Gastrocnemius medialis (tissue), 4 donors: ENCODE results near the gene MARCO. TPM values are rescaled to one million over a fixed set of nuclear protein-coding genes. Genes with fewer than 3 reads are reported as not detected.

Source experiments
- ATAC-seq, 2 donors: fragments of 150-250 bp; one replicate each; pipeline ENCODE4 v1.9.1; 2016
- DNase-seq, 2 donors: peaks; one replicate each; pipeline ENCODE4 v3.0.0-alpha.2; 2019
- H3K27ac ChIP-seq, 4 donors: fragments of 200-600 bp; sonication (generic); 1 replicate in 1 of 4; 2 replicates in 3 of 4; pipeline ENCODE4 v1.5.1; 2016 to 2018; ENCODE audit warnings: mild to moderate bottlenecking in 2 of 4, moderate library complexity in 1 of 4
- H3K27me3 ChIP-seq, 3 donors: fragments of 200-600 bp; sonication (generic) in 2 of 3; 1 replicate in 1 of 3; 2 replicates in 2 of 3; pipeline versions ENCODE4 v1.5.1 to v1.6.0; 2016 to 2019; ENCODE audit warnings: mild to moderate bottlenecking in 1 of 3, moderate library complexity in 1 of 3
- H3K36me3 ChIP-seq, 2 donors: fragments of 200-600 bp; sonication (generic) in 1 of 2; one replicate each; pipeline ENCODE4 v1.5.1; 2017 to 2018
- H3K4me1 ChIP-seq, 2 donors: fragments of 200-600 bp; sonication (generic) in 1 of 2; one replicate each; pipeline ENCODE4 v1.5.1; 2016 to 2017; ENCODE audit warnings: mild to moderate bottlenecking in 2 of 2
- H3K4me3 ChIP-seq, 4 donors: fragments of 200-600 bp; sonication (generic) in 3 of 4; 1 replicate in 1 of 4; 2 replicates in 3 of 4; pipeline ENCODE4 v1.5.1; 2016 to 2019; ENCODE audit warnings: mild to moderate bottlenecking in 2 of 4
- H3K9me3 ChIP-seq, 3 donors: fragments of 200-600 bp; sonication (generic) in 2 of 3; 1 replicate in 1 of 3; 2 replicates in 2 of 3; pipeline ENCODE4 v1.5.1; 2016 to 2019
- POLR2A ChIP-seq, 2 donors: fragments of 450-650 bp; IDR thresholded peaks; one replicate each; pipeline ENCODE4 v1.6.1; 2017; ENCODE audit warnings: antibody characterized with exemption in 2 of 2, mild to moderate bottlenecking in 2 of 2, moderate library complexity in 2 of 2
- in situ Hi-C, 4 donors: fragments of 200-750 bp; cut with MboI; loops; one replicate each; pipeline versions ENCODE4 v1.15.0 to v1.8.0; 2017; ENCODE audit warnings: low sequenced_read_pairs in 4 of 4
- intact Hi-C: fragments of 100-400 bp; cut with DNase I; formaldehyde crosslinking; loops from one replicate; pipeline ENCODE4 v1.15.1; 2023; ENCODE audit warnings: low total_unique reads
- total RNA-seq, 4 donors: library from RNA; depleted of rRNA; stranded (reverse); fragments of >200 nt; gene quantifications; one replicate each; pipeline versions ENCODE4 v1.1.0 to v1.2.3, GENCODE V29; 2016
- TF ChIP-seq, protein P1 (sequence below), 5 experiments: fragments of 450-650 bp in 3 of 5; fragments of 200-600 bp in 2 of 5; sonication (generic) in 2 of 5; IDR thresholded peaks in 4 of 5; conservative IDR thresholded peaks in 1 of 5; 1 replicate in 4 of 5; 2 replicates in 1 of 5; pipeline ENCODE4 v1.5.1; 2016 to 2019; ENCODE audit warnings: antibody characterized with exemption in 5 of 5, mild to moderate bottlenecking in 3 of 5, moderate library complexity in 3 of 5

The MARCO gene
- total RNA-seq, 4 donors from 2014 or later = 0.66 to 5.9 (median 2.6) TPM

DNA sequence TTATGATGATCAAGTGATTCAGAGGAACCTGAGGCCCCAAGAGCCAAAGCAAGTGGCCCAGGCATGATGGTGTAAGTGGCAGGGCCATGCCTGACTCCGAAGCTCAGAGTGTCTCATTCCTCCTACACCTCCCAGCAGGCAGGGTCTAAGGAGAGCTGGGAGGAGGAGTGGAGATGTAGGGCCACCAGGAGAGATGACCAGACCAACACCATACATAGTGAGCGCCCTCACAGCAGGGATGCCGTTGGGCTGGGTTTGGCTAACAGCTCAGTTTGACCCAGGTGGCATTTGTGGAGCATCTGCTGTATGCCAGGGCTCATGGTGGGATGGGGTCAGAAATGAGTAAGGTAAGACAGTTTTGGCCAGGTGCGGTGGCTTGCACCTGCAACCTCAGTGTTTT is 80.7 kb downstream of the MARCO start:
- H3K36me3 ChIP-seq = no peaks in the 10 kb centered on the region
- no peaks in the 10 kb centered on the region for H3K9me3 ChIP-seq
- H3K27me3 ChIP-seq = no peaks in the 10 kb centered on the region
- H3K27ac ChIP-seq = no peak overlapping the region
- TF ChIP-seq, protein P1, sequence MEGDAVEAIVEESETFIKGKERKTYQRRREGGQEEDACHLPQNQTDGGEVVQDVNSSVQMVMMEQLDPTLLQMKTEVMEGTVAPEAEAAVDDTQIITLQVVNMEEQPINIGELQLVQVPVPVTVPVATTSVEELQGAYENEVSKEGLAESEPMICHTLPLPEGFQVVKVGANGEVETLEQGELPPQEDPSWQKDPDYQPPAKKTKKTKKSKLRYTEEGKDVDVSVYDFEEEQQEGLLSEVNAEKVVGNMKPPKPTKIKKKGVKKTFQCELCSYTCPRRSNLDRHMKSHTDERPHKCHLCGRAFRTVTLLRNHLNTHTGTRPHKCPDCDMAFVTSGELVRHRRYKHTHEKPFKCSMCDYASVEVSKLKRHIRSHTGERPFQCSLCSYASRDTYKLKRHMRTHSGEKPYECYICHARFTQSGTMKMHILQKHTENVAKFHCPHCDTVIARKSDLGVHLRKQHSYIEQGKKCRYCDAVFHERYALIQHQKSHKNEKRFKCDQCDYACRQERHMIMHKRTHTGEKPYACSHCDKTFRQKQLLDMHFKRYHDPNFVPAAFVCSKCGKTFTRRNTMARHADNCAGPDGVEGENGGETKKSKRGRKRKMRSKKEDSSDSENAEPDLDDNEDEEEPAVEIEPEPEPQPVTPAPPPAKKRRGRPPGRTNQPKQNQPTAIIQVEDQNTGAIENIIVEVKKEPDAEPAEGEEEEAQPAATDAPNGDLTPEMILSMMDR (IDR thresholded peaks at IDR 0.05 in 4 of 5, conservative IDR thresholded peaks at IDR 0.05 in 1 of 5) = no peak
- no peak for TF ChIP-seq POLR2A (IDR thresholded peaks at IDR 0.05)
- ATAC-seq (no peak), DNase-seq (no peak)
- H3K4me3 ChIP-seq = no peak overlapping the region
- no peaks in the 10 kb centered on the region for H3K4me1 ChIP-seq
- intact Hi-C loops (no loop called here), in situ Hi-C loops (loop anchor here in 2 of 4 donors (25.0 kb wide), 1 partner anchor 290 kb away; no protein-coding TSS in a partner anchor)

DNA sequence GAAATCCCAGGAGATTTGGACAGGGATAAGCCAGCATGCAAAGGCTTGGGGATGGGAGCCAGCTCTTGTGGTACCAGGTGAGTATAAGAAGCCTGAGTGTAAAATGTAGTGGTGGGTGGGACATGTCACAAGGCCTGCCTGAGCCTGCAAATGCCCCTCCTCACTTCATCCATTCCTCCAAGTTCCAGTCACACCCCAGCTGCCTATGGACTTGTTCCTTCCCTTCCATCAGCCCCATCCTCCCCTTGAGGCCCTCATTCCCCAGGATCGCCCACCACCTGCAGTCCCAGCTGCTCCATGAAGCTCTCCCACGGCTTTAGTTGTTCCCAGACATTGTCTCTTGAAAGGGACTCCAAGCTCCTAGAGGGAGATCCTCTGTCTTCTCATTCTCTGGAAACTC is 81.5 kb downstream of the MARCO start:
- intact Hi-C loops = no loop called here
- Histone ChIP-seq H3K36me3 (no peaks in the 10 kb centered on the region), H3K9me3 (no peaks in the 10 kb centered on the region), H3K27me3 (no peaks in the 10 kb centered on the region), H3K4me3 (no peak overlapping the region), H3K4me1 (no peaks in the 10 kb centered on the region), H3K27ac (no peak overlapping the region)
- in situ Hi-C loops = loop anchor here in 2 of 4 donors (25.0 kb wide), 1 partner anchor 289 kb away; no protein-coding TSS in a partner anchor
- ATAC-seq = no peak
- TF ChIP-seq, protein P1 (IDR thresholded peaks at IDR 0.05 in 4 of 5, conservative IDR thresholded peaks at IDR 0.05 in 1 of 5) = no peak
- no peak for TF ChIP-seq POLR2A (IDR thresholded peaks at IDR 0.05)
- DNase-seq = no peak

DNA sequence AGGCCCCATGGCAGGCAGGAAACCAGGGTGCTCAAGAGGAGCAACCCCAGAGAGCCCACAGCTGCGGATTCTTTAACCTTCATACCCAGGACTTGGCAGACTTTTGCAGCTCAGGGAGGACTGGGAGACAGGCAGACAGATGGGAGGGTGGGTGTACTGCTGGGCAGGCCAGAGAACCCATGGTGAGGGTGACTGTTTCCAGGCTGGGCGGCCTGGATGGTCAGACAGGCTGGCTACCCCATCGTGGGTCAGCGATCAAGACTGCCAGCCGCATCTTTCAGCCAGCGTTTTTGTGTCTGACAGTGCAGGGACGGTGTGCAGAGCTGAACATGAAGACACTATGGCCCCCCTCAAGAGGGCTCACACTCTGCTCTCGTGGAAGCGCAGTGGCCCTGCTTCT is 82.2 kb downstream of the MARCO start:
- no peak for DNase-seq
- ATAC-seq = no peak
- H3K27me3 ChIP-seq = no peaks in the 10 kb centered on the region
- no peak overlapping the region for H3K27ac ChIP-seq
- H3K9me3 ChIP-seq = no peaks in the 10 kb centered on the region
- no peaks in the 10 kb centered on the region for H3K36me3 ChIP-seq
- H3K4me1 ChIP-seq = no peaks in the 10 kb centered on the region
- intact Hi-C loops = no loop called here
- in situ Hi-C loops = loop anchor here in 2 of 4 donors (25.0 kb wide), 1 partner anchor 288 kb away; no protein-coding TSS in a partner anchor
- H3K4me3 ChIP-seq = no peak overlapping the region
- TF ChIP-seq POLR2A (IDR thresholded peaks at IDR 0.05) = no peak
- TF ChIP-seq, protein P1 (IDR thresholded peaks at IDR 0.05 in 4 of 5, conservative IDR thresholded peaks at IDR 0.05 in 1 of 5) = no peak

DNA sequence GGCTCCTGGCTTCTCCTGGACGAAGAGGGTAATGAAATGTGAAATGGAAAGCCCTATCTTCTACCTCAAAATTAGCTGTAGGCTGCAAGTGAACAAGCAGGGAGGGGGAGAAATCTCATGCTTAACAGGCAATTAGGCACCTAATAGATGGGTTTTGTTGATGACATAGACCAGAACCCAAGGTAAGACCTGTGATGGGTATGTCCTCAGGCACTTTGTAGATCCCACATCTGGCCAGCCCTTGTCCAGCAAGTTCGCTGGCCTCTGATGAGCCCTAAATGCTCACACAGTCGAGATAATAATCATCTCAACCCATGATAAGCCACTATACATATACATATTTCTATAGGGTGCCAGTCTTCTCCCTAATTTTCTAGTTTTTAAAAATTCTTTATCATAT is 82.6 kb downstream of the MARCO start:
- TF ChIP-seq, protein P1 (IDR thresholded peaks at IDR 0.05 in 4 of 5, conservative IDR thresholded peaks at IDR 0.05 in 1 of 5) = no peak
- no peak for TF ChIP-seq POLR2A (IDR thresholded peaks at IDR 0.05)
- H3K9me3 ChIP-seq = no peaks in the 10 kb centered on the region
- H3K27me3 ChIP-seq = no peaks in the 10 kb centered on the region

DNA sequence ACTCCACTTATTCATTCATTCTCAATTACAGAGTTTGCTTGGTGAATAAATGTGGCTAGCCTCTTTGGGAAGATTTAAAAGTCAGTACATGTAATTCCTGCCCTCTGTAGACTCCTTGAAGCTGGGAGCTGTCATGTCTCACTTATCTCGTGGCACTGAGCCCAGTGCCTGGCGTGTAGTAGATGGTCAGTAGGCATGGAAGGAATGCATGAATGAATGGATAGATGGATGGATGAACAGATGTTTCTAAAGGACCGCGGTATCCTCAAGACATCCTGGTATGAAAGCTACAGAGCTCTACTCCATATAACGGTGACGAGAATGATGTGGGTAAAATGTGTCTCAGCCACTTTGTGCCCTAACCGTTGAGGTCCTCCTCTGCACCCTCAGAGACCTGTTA is 83.0 kb downstream of the MARCO start:
- Histone ChIP-seq H3K4me3 (no peak overlapping the region), H3K27me3 (no peaks in the 10 kb centered on the region), H3K9me3 (no peaks in the 10 kb centered on the region), H3K4me1 (no peaks in the 10 kb centered on the region), H3K27ac (no peak overlapping the region), H3K36me3 (no peaks in the 10 kb centered on the region)
- no peak for DNase-seq
- TF ChIP-seq, protein P1 (IDR thresholded peaks at IDR 0.05 in 4 of 5, conservative IDR thresholded peaks at IDR 0.05 in 1 of 5) = no peak
- TF ChIP-seq POLR2A (IDR thresholded peaks at IDR 0.05) = no peak
- no peak for ATAC-seq
- intact Hi-C loops = no loop called here
- in situ Hi-C loops = no loop called here

More for the DNA sequence above, 82.6 kb downstream of the MARCO start:
- Histone ChIP-seq H3K4me1 (no peaks in the 10 kb centered on the region), H3K4me3 (no peak overlapping the region), H3K27ac (no peak overlapping the region), H3K36me3 (no peaks in the 10 kb centered on the region)
- intact Hi-C loops = no loop called here
- no peak for DNase-seq
- ATAC-seq = no peak
- in situ Hi-C loops = loop anchor here in 2 of 4 donors (25.0 kb wide), 1 partner anchor 288 kb away; no protein-coding TSS in a partner anchor
